Measurements from ENCODE around the gene OR8G1.
"Not testable (repeated sequence)": the region's sequence is repeated elsewhere in the genome, so short reads cannot be mapped to it uniquely, and the experiment has no call there.

OR8G1 gene

GRCh38 chr11:124238512-124238911, 2.4 kb upstream of the OR8G1 start:
- DNase-seq (ENCODE audit: low spot score), result no peak

- DNase-seq (ENCODE audit: low spot score), result not testable (repeated sequence)
Measured at GRCh38 chr11:124249869-124250268, 9.0 kb downstream of the OR8G1 start.

- no peak for DNase-seq (ENCODE audit: low spot score)
Measured at GRCh38 chr11:124256076-124256475, 15.2 kb downstream of the OR8G1 start, which contains the start of gene OR8G5. OR8G5 (plus strand) TSS chr11:124256376; CDS start chr11:124264932, 8,556 bp downstream.

- not testable (repeated sequence) for DNase-seq (ENCODE audit: low spot score)
Measured at GRCh38 chr11:124265041-124265440, 24.1 kb downstream of the OR8G1 start.

DNA sequence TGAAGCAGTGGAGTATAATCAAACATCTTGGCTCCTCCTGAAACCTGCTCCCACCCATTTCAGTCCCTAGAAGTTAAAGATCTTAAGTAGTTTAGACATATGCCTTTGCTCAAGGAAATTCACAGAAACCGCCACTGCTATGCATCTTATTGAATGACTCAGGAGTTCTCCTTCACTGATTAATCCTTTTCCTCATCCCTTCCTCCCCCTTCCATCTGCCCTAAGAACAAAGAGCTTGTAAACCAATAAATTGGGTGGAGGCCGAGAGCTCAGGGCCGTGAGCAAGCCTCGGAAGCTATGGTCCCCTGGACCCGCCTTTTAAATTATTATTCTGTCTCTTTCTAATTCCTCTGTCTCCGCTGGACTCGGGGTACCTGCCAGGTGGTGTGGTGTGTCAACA, 30.0 kb downstream of the OR8G1 start:
- not testable (repeated sequence) for DNase-seq (ENCODE audit: low spot score)

GRCh38 chr11:124274000-124274399, 33.1 kb downstream of the OR8G1 start:
- no peak for DNase-seq (ENCODE audit: low spot score)

DNA sequence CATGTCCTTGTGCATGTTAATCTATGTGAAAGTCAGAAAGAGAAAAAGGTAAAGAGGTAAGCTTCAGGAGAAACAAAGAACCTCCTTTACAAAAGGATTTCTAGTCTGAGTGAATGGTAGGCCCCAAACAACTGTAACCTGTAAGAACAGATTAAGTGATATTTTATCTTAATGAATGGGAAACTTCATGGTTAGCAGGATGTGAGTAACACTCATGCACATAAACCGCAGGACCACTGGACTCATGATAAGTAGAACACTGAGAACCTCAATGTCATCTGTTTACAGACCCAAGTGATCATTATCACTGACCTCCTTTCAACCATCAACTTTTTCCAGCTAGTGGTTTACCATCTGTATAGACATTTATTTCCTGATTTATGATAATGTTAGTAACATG, 35.2 kb downstream of the OR8G1 start:
- no peak for DNase-seq (ENCODE audit: low spot score)

DNA sequence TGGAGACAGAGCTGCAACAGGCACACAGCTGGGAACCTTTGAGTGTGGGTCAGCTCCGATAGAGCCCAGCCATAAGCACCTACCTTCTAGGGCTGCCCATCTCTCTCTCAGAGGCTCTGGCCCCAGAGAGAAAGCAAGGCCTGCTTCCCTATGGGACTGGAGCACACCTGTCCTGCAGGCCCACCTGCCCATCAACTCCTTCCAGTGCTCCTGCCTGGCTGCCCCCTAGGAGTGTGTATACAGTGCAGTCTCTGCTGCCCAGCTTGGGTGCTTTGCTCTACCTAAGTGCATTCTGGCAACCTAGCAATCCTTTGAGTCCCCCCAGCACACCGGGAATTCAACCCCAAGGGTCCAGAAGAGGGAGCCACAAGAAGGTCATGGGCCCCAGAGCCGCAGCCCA, 36.3 kb downstream of the OR8G1 start:
- no peak for DNase-seq (ENCODE audit: low spot score)

DNA sequence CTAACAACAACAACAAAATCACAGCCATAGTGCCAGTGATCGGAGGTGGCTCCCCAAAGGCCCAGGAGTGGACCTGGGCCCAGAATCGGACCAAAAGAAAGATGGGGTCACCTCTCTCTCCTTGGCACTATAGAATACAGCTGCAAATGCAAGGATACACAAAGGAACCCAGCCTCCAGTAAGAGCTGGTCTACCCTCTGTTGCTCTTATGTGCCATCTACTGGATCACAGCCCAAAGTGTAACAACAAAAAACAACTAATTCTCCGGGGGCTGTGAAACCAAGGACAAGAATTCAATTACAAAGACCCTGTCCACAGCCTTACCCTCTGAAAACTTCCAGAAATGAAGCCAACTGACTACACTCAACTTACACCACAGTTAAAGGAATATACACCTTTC, 36.9 kb downstream of the OR8G1 start:
- no peak for DNase-seq (ENCODE audit: low spot score)

- DNase-seq (ENCODE audit: low spot score), result no peak
Measured at GRCh38 chr11:124278261-124278660, 37.4 kb downstream of the OR8G1 start.

DNA sequence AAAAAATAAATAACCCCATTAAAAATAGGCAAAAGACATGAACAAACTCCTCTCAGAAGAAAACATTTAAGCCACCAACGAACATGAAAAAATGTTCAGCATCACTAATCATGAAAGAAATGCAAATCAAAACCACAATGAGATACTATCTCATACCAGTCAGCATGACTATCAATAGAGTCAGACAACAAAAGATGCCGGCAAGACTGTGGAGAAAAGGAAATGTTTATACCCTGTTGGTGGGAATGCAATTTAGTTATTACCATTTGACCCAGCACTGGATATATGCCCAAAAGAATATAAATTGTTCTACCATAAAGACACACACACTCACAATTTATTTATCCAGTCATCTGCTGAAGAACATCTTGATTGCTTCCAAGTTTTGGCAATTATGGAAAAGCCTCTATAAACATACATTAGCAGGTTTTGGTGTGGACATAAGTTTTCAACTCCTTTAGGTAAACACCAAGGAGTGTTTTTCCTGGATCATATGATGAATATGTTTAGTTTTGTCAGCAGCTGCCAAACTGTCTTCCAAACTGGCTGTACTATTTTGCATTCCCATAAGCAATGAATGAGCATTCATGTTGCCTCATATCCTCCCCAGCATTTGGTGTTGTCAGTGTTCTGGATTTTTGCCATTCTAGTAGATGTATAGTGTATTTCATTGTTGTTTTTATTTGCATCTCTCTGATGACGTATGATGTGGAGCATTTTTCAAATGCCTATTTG, 44.9 kb downstream of the OR8G1 start:
- no peak for DNase-seq (ENCODE audit: low spot score)

GRCh38 chr11:124294687-124295086, 53.8 kb downstream of the OR8G1 start:
- DNase-seq (ENCODE audit: low spot score), result no peak

- no peak for DNase-seq (ENCODE audit: low spot score)
Measured at GRCh38 chr11:124296016-124296415, 55.1 kb downstream of the OR8G1 start.

GRCh38 chr11:124297921-124298320, 57.0 kb downstream of the OR8G1 start:
- DNase-seq (ENCODE audit: low spot score), result no peak

DNA sequence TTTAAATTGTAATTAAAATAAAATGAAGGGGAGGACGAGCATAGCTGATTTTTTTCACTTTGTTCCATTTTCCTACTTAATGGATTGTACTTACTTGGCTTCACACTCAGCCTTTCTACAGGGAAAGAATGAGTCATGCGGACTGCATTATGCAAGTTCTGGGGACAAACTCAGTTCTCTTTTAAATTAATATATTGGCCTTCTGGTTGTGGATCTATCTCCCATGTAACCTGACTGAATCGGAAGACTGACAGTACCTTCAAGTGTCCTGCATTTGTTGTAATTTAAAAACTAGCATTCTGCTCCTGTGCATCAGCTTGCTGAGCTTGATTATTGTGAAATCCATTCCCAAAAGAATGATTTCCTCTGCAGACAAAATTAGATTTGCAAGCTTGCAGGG, 60.7 kb downstream of the OR8G1 start:
- DNase-seq (ENCODE audit: low spot score), result peak; percentile 25

DNA sequence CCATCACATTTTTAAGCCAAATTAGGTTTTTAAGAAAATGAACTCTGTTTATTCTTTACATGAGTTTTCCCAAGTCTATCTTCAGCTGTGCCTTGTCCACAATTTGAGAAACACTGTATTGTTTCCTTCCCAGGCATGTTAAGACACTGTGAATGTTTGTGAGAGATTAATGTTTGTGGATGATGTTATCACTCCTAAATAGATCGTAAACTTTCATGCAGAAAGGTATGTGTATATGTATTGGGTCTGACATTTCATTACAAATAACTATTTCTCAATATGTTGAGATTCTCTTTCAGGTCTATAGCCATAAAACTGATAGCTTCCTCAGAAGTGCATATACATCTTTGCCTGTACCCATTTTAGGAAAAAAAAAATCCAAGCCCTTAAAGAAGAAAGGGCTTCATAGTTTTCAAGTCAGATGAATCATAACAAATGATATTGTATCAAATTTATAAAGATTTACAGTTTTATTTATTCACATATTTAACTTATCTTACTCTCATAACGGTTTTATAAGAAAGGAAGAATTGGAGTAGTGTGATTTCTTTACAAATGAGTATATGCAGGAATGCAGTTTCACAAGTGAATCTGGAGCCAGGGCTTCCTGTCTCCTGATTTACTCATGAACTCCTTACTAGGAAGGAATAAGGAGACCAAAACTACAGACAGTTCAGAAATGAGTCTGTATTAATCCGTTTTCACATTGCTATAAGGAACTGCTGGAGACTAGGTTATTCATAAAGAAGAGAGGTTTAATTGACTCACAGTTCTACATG, 61.6 kb downstream of the OR8G1 start:
- DNase-seq (ENCODE audit: low spot score), result no peak

All from AG20443 (cell line).